D341Med (cell line): ENCODE data around the gene TP73.
A peak's percentile ranks its signal among the peaks of the same experiment; 100 is the strongest.

ENCODE experiments used
- DNase-seq: peaks from one replicate; pipeline ENCODE4 v3.0.0; 2012; ENCODE audit warnings: low spot score

TP73 gene

GRCh38 chr1:3634059-3634800 is 18.1 kb upstream of the TP73 start:
- DNase-seq = no peak

- no peak for DNase-seq
Observed at GRCh38 chr1:3636080-3636479, 16.2 kb upstream of the TP73 start.

GRCh38 chr1:3636531-3636930 is 15.8 kb upstream of the TP73 start:
- no peak for DNase-seq

- DNase-seq = no peak
Observed at GRCh38 chr1:3638027-3638426, 14.3 kb upstream of the TP73 start.

GRCh38 chr1:3638676-3639075 is 13.6 kb upstream of the TP73 start:
- no peak for DNase-seq

- no peak for DNase-seq
Observed at GRCh38 chr1:3639397-3639911, 12.9 kb upstream of the TP73 start.

- no peak for DNase-seq
Observed at GRCh38 chr1:3640121-3640837, 12.0 kb upstream of the TP73 start.

- DNase-seq = no peak
Observed at GRCh38 chr1:3641046-3641760, 11.1 kb upstream of the TP73 start.

GRCh38 chr1:3641816-3642215 is 10.5 kb upstream of the TP73 start:
- no peak for DNase-seq

- no peak for DNase-seq
Observed at GRCh38 chr1:3642919-3643675, 9.2 kb upstream of the TP73 start.

GRCh38 chr1:3644273-3644672 is 8.0 kb upstream of the TP73 start:
- DNase-seq = no peak

- no peak for DNase-seq
Observed at GRCh38 chr1:3645247-3645646, 7.1 kb upstream of the TP73 start.

GRCh38 chr1:3645666-3646355 is 6.5 kb upstream of the TP73 start:
- DNase-seq = no peak

- DNase-seq = no peak
Observed at GRCh38 chr1:3646596-3646995, 5.7 kb upstream of the TP73 start.

GRCh38 chr1:3649342-3650247 is 2.7 kb upstream of the TP73 start, which contains the start of gene WRAP73:
Gene WRAP73, minus strand, starts transcription at chr1:3650103. Its CDS starts 104 bp downstream, at chr1:3649999.
- DNase-seq = peak; percentile 94

GRCh38 chr1:3650248-3651025 is 1.9 kb upstream of the TP73 start:
- no peak for DNase-seq

GRCh38 chr1:3651026-3651929 is 1.0 kb upstream of the TP73 start:
- DNase-seq = no peak

GRCh38 chr1:3652548-3653285 is 401 bp downstream of the TP73 start:
- peak; percentile 71 for DNase-seq
